Cardiac fibroblast (primary cell): ENCODE results near the gene PSMA6.
"Not testable (repeated sequence)": the region's sequence is repeated elsewhere in the genome, so short reads cannot be mapped to it uniquely, and the experiment has no call there.

Source experiments
- DNase-seq, 2 donors: peaks; one replicate each; pipeline versions ENCODE4 v3.0.0 to v3.0.0-alpha.2; 2010; ENCODE audit warnings: low read depth in 2 of 2
- H3K4me3 ChIP-seq, 2 donors: replicated peaks in 1 of 2; 1 replicate in 1 of 2; 2 replicates in 1 of 2; pipeline ENCODE4 v1.5.1; 2011; ENCODE audit warnings: low read depth in 2 of 2, low read length in 2 of 2, mild to moderate bottlenecking in 2 of 2, moderate library complexity in 1 of 2
- CTCF ChIP-seq: IDR thresholded peaks from one replicate; pipeline ENCODE4 v1.5.1; 2011; ENCODE audit warnings: low read depth, mild to moderate bottlenecking, low read length, inconsistent platforms

The PSMA6 gene

GRCh38 chr14:35343702-35344101 lies 51.5 kb downstream of the PSMA6 start:
- DNase-seq = no peak
- no peak overlapping the region for H3K4me3 ChIP-seq
- no peak for TF ChIP-seq CTCF

GRCh38 chr14:35344107-35344807 lies 52.1 kb downstream of the PSMA6 start:
- no peak overlapping the region for H3K4me3 ChIP-seq
- no peak for DNase-seq
- no peak for TF ChIP-seq CTCF

- no peak for DNase-seq
- H3K4me3 ChIP-seq = no peak overlapping the region
- no peak for TF ChIP-seq CTCF
These were observed 54.6 kb downstream of the PSMA6 start for GRCh38 chr14:35346738-35347322.

GRCh38 chr14:35347323-35348043 lies 55.3 kb downstream of the PSMA6 start:
- H3K4me3 ChIP-seq = no peak overlapping the region
- no peak for DNase-seq
- TF ChIP-seq CTCF = no peak

GRCh38 chr14:35348044-35348380 lies 55.8 kb downstream of the PSMA6 start:
- H3K4me3 ChIP-seq, DNase-seq: not testable (repeated sequence)

GRCh38 chr14:35349496-35350365 lies 57.5 kb downstream of the PSMA6 start:
- no peak for TF ChIP-seq CTCF
- no peak for DNase-seq
- H3K4me3 ChIP-seq = no peak overlapping the region

GRCh38 chr14:35351497-35351896 lies 59.3 kb downstream of the PSMA6 start:
- H3K4me3 ChIP-seq = no peak overlapping the region
- TF ChIP-seq CTCF = no peak
- no peak for DNase-seq
